ENCODE data around the gene KCTD2. TPM values are rescaled to one million over a fixed set of nuclear protein-coding genes. Genes with fewer than 3 reads are reported as not detected.
"Not testable (repeated sequence)": the region's sequence is repeated elsewhere in the genome, so short reads cannot be mapped to it uniquely, and the experiment has no call there.

Gene KCTD2
- total RNA-seq, 1 donor from 2014 or later = 37.8 TPM

GRCh38 chr17:75024686-75025397, 22.2 kb upstream of the KCTD2 start:
- no peak for DNase-seq (ENCODE audit: low read depth, low spot score)
- Mint-ChIP-seq H3K9me3 (peaks cover 10% of the 10 kb centered on the region), H3K4me1 (no peaks in the 10 kb centered on the region), H3K36me3 (ENCODE audit: low read depth) (peaks cover 28% of the 10 kb centered on the region), H3K4me3 (no peak overlapping the region), H3K27me3 (ENCODE audit: low read depth) (peaks cover 4% of the 10 kb centered on the region), H3K27ac (ENCODE audit: unreplicated experiment) (no peak overlapping the region)
- TF ChIP-seq CTCF (conservative IDR thresholded peaks at IDR 0.05) = no peak

- not testable (repeated sequence) for H3K4me1 Mint-ChIP-seq; H3K27me3 Mint-ChIP-seq (ENCODE audit: low read depth); H3K4me3 Mint-ChIP-seq; H3K27ac Mint-ChIP-seq (ENCODE audit: unreplicated experiment); DNase-seq (ENCODE audit: low read depth, low spot score)
- Mint-ChIP-seq H3K36me3 (ENCODE audit: low read depth) (peaks cover 29% of the 10 kb centered on the region), H3K9me3 (peaks cover 11% of the 10 kb centered on the region)
Observed at GRCh38 chr17:75025398-75025734, 21.7 kb upstream of the KCTD2 start.

- Mint-ChIP-seq H3K36me3 (ENCODE audit: low read depth) (peaks cover 24% of the 10 kb centered on the region), H3K27me3 (ENCODE audit: low read depth) (peaks cover 11% of the 10 kb centered on the region), H3K9me3 (peaks cover 14% of the 10 kb centered on the region)
- H3K27ac Mint-ChIP-seq (ENCODE audit: unreplicated experiment); DNase-seq (ENCODE audit: low read depth, low spot score); H3K4me3 Mint-ChIP-seq; H3K4me1 Mint-ChIP-seq: not testable (repeated sequence)
Observed at GRCh38 chr17:75026650-75027049, 20.4 kb upstream of the KCTD2 start.

- no peak for DNase-seq (ENCODE audit: low read depth, low spot score)
- peaks cover 19% of the 10 kb centered on the region for H3K9me3 Mint-ChIP-seq
- no peak for TF ChIP-seq CTCF (conservative IDR thresholded peaks at IDR 0.05)
- H3K36me3 Mint-ChIP-seq (ENCODE audit: low read depth) = peaks cover 13% of the 10 kb centered on the region
- peak overlapping the region; percentile 56 for H3K4me3 Mint-ChIP-seq
- H3K4me1 Mint-ChIP-seq = peaks cover 27% of the 10 kb centered on the region
- no peak overlapping the region for H3K27ac Mint-ChIP-seq (ENCODE audit: unreplicated experiment)
- peaks cover 38% of the 10 kb centered on the region for H3K27me3 Mint-ChIP-seq (ENCODE audit: low read depth)
Observed at GRCh38 chr17:75030161-75030560, 16.9 kb upstream of the KCTD2 start.

GRCh38 chr17:75031972-75032719, 14.9 kb upstream of the KCTD2 start:
- H3K27ac Mint-ChIP-seq (ENCODE audit: unreplicated experiment) = no peak overlapping the region
- peaks cover 42% of the 10 kb centered on the region for H3K27me3 Mint-ChIP-seq (ENCODE audit: low read depth)
- DNase-seq (ENCODE audit: low read depth, low spot score) = no peak
- peaks cover 8% of the 10 kb centered on the region for H3K36me3 Mint-ChIP-seq (ENCODE audit: low read depth)
- peaks cover 17% of the 10 kb centered on the region for H3K9me3 Mint-ChIP-seq
- peaks cover 35% of the 10 kb centered on the region for H3K4me1 Mint-ChIP-seq
- TF ChIP-seq CTCF (conservative IDR thresholded peaks at IDR 0.05) = no peak
- peak overlapping the region; percentile 86 for H3K4me3 Mint-ChIP-seq

- Mint-ChIP-seq H3K27ac (ENCODE audit: unreplicated experiment) (no peak overlapping the region), H3K36me3 (ENCODE audit: low read depth) (peaks cover 8% of the 10 kb centered on the region), H3K27me3 (ENCODE audit: low read depth) (peaks cover 42% of the 10 kb centered on the region), H3K4me1 (peaks cover 35% of the 10 kb centered on the region), H3K4me3 (peak overlapping the region; percentile 100), H3K9me3 (peaks cover 16% of the 10 kb centered on the region)
- TF ChIP-seq CTCF (conservative IDR thresholded peaks at IDR 0.05) = no peak
- DNase-seq (ENCODE audit: low read depth, low spot score) = no peak
Observed at GRCh38 chr17:75032720-75033280, 14.2 kb upstream of the KCTD2 start.
